Measurements from ENCODE around the gene FBXO41.

FBXO41 gene, protein sequence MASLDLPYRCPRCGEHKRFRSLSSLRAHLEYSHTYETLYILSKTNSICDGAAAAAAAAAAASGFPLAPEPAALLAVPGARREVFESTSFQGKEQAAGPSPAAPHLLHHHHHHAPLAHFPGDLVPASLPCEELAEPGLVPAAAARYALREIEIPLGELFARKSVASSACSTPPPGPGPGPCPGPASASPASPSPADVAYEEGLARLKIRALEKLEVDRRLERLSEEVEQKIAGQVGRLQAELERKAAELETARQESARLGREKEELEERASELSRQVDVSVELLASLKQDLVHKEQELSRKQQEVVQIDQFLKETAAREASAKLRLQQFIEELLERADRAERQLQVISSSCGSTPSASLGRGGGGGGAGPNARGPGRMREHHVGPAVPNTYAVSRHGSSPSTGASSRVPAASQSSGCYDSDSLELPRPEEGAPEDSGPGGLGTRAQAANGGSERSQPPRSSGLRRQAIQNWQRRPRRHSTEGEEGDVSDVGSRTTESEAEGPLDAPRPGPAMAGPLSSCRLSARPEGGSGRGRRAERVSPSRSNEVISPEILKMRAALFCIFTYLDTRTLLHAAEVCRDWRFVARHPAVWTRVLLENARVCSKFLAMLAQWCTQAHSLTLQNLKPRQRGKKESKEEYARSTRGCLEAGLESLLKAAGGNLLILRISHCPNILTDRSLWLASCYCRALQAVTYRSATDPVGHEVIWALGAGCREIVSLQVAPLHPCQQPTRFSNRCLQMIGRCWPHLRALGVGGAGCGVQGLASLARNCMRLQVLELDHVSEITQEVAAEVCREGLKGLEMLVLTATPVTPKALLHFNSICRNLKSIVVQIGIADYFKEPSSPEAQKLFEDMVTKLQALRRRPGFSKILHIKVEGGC

DNA sequence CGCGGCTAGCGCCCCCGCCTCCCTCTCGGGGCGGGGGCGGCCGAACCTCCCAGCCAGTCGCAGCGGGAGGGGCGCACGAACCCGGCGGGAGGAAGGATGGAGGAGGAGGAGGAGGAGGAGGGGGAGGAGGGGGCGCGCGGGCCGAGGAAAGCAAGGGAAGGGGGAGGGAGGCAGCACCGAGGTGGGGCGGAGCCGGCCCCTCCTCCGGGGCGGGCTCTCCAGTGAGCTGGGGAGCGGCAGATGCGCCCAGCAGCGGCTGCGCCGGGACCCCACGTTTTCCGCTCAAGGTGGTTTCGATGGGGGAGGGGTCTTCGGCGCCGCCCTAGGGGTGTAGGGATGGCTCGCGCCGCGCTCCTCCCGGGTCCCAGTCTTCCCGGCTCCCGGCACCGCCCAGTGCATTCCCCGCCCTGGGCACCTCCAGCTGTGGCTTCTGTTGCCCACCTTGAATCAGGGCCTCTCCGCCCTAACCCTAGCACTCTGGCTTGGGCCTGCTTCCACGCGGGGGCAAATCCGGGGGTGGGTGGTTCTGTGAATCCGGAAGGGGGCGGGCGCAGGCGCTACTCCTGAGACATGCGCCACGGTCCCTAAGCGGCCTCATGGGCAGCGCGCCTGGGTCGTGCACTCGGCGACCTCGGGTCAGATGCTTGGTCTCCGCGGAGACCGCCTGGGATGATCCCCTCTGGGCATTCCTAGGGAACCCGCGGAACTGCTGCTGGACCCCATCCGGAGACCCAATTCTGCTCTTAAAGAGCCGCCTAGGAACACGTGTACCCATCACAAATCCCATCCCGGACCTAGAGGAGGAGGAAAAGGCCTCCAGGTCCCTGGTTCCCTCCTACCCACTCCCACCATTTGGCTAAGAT is at the start of gene FBXO41:
Gene FBXO41 (minus strand): TSS at position 183 of the 863 bp plus-strand sequence. CDS start 14,848 bp downstream, outside the sequence.
- in situ Hi-C loops (cut with MboI; ENCODE audit: low pct_unique_long_range_greater_than_20kb, low sequenced_read_pairs, unreplicated experiment): no loop called here
- TF ChIP-seq, protein P1, sequence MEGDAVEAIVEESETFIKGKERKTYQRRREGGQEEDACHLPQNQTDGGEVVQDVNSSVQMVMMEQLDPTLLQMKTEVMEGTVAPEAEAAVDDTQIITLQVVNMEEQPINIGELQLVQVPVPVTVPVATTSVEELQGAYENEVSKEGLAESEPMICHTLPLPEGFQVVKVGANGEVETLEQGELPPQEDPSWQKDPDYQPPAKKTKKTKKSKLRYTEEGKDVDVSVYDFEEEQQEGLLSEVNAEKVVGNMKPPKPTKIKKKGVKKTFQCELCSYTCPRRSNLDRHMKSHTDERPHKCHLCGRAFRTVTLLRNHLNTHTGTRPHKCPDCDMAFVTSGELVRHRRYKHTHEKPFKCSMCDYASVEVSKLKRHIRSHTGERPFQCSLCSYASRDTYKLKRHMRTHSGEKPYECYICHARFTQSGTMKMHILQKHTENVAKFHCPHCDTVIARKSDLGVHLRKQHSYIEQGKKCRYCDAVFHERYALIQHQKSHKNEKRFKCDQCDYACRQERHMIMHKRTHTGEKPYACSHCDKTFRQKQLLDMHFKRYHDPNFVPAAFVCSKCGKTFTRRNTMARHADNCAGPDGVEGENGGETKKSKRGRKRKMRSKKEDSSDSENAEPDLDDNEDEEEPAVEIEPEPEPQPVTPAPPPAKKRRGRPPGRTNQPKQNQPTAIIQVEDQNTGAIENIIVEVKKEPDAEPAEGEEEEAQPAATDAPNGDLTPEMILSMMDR (IDR thresholded peaks at IDR 0.05; ENCODE audit: extremely low read depth, insufficient read depth, missing control alignments): no peak
- DNase-seq (ENCODE audit: low spot score): peak; percentile 94

DNA sequence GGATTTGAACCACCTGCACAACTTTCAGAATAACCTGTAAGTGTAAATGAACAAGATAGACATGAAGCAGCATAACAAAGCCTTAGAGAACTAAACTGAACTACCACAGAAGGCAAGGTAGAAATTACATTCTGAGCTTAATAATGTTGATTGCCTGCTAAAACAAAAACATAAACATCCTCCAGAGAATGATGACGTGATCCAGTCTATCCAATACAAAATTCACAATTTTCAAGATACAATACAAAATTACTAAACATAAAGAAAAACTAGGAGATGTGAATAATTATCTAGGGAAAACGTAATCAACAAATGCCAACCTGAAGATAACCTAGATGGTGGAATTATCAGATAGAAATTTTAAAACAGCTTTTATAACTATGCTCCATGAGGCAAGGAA is 49.8 kb upstream of the FBXO41 start:
- TF ChIP-seq, protein P1 (IDR thresholded peaks at IDR 0.05; ENCODE audit: extremely low read depth, insufficient read depth, missing control alignments): no peak
- no peak for DNase-seq (ENCODE audit: low spot score)
- in situ Hi-C loops (cut with MboI; ENCODE audit: low pct_unique_long_range_greater_than_20kb, low sequenced_read_pairs, unreplicated experiment): no loop called here

DNA sequence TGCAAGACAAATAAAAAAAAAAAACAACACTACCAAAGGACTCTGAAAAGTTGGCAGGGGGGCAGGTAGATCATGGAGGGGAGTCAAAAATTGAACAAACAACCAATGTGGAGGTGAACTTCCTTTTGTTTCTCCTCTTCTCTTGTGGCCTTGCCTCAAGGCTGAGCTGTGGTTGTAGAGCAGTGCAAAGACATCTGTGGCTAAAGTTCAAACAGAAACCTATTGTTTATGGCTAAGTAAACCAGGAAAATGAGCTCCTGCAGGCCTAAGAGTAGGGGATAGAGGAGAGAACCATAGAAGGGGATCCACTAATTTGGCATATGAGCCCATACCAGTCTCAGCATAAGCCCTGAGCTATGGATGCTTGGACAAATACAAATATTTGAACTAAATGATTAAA is 49.3 kb upstream of the FBXO41 start:
- no peak for DNase-seq (ENCODE audit: low spot score)

DNA sequence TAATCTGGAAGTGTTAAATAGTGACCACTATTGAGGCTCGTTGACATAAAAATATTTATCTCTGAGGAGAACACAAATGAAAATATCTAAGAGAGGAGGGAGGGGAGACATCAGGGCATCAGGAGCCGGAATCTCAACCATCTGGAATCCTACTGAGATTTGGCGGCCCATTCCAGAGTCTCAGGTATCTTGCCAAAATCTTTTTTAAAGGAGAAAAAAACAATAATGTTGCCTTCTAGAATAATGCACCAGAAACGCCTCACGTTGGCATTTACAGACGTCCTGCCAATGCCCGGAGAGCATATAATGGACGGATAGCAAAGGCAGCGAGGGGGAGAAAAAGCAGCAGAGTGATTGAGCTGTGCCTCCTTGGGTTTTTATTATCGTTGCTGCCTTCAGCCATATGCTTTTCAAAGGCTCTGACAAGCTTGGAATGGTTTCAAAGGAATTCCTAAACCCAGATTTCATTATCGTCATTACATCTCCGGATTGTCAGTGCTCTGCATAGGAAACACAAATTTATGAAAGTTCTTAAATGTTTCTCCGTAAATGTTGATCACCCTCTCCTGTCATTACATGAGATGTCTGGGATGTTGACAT is 39.9 kb upstream of the FBXO41 start:
- no peak for DNase-seq (ENCODE audit: low spot score)
- TF ChIP-seq, protein P1 (IDR thresholded peaks at IDR 0.05; ENCODE audit: extremely low read depth, insufficient read depth, missing control alignments): no peak
- in situ Hi-C loops (cut with MboI; ENCODE audit: low pct_unique_long_range_greater_than_20kb, low sequenced_read_pairs, unreplicated experiment): no loop called here

More for the DNA sequence above, 49.3 kb upstream of the FBXO41 start:
- in situ Hi-C loops (cut with MboI; ENCODE audit: low pct_unique_long_range_greater_than_20kb, low sequenced_read_pairs, unreplicated experiment): no loop called here
- TF ChIP-seq, protein P1 (IDR thresholded peaks at IDR 0.05; ENCODE audit: extremely low read depth, insufficient read depth, missing control alignments): no peak

DNA sequence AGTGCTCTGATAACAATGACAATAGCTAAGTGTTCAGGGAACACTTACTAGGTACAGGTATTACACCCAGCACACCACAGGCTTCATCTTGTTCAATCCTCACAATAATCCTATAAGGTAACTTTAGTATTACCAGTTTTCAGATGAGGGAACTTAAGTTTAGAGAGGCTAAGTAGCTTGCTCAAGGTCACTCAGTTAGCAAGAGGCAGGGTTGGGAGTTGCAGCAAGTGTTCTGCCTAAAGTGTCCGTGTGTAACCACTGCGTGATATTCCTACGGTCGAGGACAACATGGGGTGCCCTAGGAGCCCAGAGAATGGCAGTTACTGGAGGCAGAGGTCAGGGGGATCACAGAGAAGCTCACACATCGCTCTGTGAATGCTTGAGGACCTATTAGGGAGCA is 39.3 kb upstream of the FBXO41 start:
- in situ Hi-C loops (cut with MboI; ENCODE audit: low pct_unique_long_range_greater_than_20kb, low sequenced_read_pairs, unreplicated experiment): no loop called here
- TF ChIP-seq, protein P1 (IDR thresholded peaks at IDR 0.05; ENCODE audit: extremely low read depth, insufficient read depth, missing control alignments): no peak

More for the DNA sequence above, 39.3 kb upstream of the FBXO41 start:
- no peak for DNase-seq (ENCODE audit: low spot score)
